ENCODE data around the gene CDA. TPM values are rescaled to one million over a fixed set of nuclear protein-coding genes. Genes with fewer than 3 reads are reported as not detected.

The CDA gene
- total and polyA plus RNA-seq, 9 of the 15 experiments (the other 6 are each of a cell fraction or from before 2014, with no cell fraction given), result not detected

DNA sequence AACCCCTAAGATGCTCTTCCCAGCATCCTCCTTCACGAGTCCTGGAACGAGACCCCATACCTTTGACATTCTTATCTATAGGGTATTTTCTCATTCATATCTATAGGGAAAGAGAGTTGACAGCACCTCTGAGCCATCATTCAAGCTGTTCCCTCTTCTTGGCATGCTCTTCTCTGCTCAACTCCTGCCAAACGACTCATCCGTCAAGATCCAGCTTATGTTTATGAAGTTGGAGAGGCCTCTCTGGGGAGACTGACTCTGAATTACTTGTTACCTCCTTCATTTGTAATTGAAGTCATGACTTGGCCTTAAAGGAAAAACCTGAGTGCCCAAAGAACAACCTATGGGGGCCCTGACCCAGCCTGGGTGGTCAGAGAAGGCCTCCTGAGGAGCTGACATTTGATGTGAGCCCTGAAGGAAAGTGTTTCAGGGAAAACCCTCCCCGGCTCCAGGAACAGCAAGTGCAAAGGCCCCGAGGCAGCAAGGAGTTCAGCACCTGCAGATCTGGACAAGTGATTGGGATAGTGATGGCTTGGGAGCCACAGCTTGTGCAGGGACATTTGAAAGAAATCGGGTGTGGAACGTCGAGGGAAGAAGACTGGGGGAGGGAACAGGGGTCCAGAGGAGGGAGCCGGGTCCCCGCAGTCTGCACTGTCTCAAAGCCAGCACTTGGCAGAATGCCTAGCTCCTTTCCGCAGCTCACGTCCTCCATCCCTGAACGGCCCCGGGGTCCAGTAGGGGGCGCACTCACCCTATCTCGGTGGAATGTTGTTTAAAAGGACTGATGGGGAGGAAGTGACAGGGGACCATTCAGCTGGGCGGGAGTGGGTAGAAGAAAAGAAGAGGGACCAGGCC is 14.0 kb upstream of the CDA start (continued):
- TF ChIP-seq, protein P1, sequence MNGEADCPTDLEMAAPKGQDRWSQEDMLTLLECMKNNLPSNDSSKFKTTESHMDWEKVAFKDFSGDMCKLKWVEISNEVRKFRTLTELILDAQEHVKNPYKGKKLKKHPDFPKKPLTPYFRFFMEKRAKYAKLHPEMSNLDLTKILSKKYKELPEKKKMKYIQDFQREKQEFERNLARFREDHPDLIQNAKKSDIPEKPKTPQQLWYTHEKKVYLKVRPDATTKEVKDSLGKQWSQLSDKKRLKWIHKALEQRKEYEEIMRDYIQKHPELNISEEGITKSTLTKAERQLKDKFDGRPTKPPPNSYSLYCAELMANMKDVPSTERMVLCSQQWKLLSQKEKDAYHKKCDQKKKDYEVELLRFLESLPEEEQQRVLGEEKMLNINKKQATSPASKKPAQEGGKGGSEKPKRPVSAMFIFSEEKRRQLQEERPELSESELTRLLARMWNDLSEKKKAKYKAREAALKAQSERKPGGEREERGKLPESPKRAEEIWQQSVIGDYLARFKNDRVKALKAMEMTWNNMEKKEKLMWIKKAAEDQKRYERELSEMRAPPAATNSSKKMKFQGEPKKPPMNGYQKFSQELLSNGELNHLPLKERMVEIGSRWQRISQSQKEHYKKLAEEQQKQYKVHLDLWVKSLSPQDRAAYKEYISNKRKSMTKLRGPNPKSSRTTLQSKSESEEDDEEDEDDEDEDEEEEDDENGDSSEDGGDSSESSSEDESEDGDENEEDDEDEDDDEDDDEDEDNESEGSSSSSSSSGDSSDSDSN (IDR thresholded peaks at IDR 0.05; ENCODE audit: borderline replicate concordance in 1 of 2, low read depth in 2 of 2, low read length in 2 of 2), result no peak
- TF ChIP-seq, protein P2, sequence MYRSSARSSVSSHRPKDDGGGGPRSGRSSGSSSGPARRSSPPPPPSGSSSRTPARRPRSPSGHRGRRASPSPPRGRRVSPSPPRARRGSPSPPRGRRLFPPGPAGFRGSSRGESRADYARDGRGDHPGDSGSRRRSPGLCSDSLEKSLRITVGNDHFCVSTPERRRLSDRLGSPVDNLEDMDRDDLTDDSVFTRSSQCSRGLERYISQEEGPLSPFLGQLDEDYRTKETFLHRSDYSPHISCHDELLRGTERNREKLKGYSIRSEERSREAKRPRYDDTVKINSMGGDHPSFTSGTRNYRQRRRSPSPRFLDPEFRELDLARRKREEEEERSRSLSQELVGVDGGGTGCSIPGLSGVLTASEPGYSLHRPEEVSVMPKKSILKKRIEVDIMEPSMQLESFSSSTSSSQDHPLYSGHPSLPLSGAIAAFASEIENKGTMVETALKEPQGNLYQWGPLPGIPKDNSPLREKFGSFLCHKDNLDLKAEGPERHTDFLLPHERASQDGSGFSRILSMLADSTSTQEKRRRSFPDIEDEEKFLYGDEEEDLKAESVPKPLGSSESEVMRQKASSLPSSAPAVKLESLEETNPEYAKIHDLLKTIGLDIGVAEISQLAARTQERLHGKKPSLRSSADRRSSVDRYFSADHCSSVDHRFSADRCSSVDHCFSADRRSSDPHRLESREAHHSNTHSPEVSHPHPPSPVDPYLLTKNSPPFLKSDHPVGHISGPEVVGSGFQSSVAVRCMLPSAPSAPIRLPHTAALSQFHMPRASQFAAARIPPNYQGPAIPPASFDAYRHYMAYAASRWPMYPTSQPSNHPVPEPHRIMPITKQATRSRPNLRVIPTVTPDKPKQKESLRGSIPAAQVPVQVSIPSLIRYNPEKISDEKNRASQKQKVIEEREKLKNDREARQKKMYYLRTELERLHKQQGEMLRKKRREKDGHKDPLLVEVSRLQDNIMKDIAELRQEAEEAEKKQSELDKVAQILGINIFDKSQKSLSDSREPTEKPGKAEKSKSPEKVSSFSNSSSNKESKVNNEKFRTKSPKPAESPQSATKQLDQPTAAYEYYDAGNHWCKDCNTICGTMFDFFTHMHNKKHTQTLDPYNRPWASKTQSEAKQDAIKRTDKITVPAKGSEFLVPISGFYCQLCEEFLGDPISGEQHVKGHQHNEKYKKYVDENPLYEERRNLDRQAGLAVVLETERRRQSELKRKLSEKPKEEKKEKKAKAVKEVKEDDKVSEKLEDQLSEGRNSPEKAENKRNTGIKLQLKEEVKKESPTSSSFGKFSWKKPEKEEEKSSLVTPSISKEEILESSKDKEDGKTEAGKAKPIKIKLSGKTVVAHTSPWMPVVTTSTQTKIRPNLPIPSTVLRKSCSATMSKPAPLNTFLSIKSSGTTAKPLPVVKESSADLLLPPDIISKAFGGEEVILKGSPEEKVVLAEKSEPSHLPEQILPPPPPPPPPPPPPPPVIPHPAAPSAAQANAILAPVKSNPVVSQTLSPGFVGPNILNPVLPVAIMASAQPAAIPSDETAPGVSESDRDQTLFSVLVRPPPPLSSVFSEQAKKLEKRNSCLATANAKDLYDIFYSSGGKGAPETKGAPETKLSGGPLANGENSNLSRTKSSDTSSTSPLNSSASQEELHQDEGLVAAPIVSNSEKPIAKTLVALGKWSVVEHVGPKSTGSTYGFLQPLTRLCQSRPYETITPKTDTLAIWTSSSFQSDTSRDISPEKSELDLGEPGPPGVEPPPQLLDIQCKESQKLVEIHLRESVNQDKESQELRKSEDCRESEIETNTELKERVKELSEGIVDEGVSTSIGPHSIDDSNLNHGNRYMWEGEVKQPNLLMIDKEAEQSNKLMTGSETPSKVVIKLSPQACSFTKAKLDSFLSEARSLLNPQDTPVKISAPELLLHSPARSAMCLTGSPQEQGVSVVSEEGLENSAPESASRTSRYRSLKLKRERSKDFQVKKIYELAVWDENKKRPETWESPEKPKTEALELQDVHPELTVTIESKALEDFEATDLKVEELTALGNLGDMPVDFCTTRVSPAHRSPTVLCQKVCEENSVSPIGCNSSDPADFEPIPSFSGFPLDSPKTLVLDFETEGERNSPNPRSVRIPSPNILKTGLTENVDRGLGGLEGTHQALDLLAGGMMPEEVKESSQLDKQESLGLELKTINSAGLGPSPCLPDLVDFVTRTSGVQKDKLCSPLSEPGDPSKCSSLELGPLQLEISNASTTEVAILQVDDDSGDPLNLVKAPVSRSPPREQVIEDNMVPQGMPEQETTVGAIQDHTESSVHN (IDR thresholded peaks at IDR 0.05; ENCODE audit: borderline replicate concordance in 1 of 2, low read depth in 1 of 2), result no peak
- TF ChIP-seq MED1 (CRISPR knock-in tag; IDR thresholded peaks at IDR 0.05; ENCODE audit: borderline replicate concordance) (no peak), TAF1 (IDR thresholded peaks at IDR 0.05; ENCODE audit: control insufficient read depth, extremely low read depth, insufficient read depth, low read length, severe bottlenecking) (no peak), ZNF445 (CRISPR knock-in tag; IDR thresholded peaks at IDR 0.05; ENCODE audit: low read depth) (no peak), ZNF644 (tag; IDR thresholded peaks at IDR 0.05; ENCODE audit: low read depth) (no peak), ZBTB7A (IDR thresholded peaks at IDR 0.05; ENCODE audit: borderline replicate concordance, control insufficient read depth, low read depth, low read length) (no peak), TRIM24 (IDR thresholded peaks at IDR 0.05) (no peak)
- TF ChIP-seq, protein P3, sequence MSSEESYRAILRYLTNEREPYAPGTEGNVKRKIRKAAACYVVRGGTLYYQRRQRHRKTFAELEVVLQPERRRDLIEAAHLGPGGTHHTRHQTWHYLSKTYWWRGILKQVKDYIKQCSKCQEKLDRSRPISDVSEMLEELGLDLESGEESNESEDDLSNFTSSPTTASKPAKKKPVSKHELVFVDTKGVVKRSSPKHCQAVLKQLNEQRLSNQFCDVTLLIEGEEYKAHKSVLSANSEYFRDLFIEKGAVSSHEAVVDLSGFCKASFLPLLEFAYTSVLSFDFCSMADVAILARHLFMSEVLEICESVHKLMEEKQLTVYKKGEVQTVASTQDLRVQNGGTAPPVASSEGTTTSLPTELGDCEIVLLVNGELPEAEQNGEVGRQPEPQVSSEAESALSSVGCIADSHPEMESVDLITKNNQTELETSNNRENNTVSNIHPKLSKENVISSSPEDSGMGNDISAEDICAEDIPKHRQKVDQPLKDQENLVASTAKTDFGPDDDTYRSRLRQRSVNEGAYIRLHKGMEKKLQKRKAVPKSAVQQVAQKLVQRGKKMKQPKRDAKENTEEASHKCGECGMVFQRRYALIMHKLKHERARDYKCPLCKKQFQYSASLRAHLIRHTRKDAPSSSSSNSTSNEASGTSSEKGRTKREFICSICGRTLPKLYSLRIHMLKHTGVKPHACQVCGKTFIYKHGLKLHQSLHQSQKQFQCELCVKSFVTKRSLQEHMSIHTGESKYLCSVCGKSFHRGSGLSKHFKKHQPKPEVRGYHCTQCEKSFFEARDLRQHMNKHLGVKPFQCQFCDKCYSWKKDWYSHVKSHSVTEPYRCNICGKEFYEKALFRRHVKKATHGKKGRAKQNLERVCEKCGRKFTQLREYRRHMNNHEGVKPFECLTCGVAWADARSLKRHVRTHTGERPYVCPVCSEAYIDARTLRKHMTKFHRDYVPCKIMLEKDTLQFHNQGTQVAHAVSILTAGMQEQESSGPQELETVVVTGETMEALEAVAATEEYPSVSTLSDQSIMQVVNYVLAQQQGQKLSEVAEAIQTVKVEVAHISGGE (CRISPR knock-in tag; IDR thresholded peaks at IDR 0.05), result no peak
- TF ChIP-seq, protein P4, sequence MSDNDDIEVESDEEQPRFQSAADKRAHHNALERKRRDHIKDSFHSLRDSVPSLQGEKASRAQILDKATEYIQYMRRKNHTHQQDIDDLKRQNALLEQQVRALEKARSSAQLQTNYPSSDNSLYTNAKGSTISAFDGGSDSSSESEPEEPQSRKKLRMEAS (CRISPR knock-in tag; IDR thresholded peaks at IDR 0.05), result no peak
